ENCODE results near the gene F2RL3. TPM values are rescaled to one million over a fixed set of nuclear protein-coding genes. Genes with fewer than 3 reads are reported as not detected.

Gene F2RL3
- polyA plus RNA-seq, 2 donors, result 0.31 to 1.5 TPM

DNA sequence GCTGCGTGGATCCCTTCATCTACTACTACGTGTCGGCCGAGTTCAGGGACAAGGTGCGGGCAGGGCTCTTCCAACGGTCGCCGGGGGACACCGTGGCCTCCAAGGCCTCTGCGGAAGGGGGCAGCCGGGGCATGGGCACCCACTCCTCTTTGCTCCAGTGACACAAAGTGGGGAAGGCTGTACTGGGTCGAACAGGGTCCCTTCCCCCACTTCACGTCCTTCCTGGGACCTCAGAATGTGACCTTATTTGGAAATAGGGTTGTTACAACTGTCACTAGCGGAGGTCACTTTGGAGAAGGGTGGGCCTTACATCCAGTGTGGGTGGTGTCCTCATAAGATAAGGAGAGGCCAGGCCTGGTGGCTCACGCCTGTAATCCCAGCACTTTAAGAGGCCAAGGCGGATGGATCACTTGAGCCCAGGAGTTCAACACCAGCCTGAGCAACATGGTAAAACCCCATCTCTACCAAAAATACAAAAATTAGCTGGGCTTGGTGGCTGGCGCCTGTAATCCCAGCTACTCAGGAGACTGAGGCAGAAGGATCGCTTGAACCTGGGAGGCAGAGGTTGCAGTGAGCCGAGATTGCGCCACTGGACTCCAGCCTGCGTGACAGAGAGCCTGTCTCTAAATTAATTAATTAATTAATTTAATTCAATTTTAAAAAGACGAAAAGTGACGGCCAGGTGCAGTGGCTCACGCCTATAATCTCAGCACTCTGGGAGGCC, 1.8 kb downstream of the F2RL3 start:
- Histone ChIP-seq H3K36me3 (ENCODE audit: control insufficient read depth in 2 of 2, insufficient read depth in 2 of 2, low read length in 1 of 2) (no peaks in the 10 kb centered on the region), H3K27ac (ENCODE audit: low read depth in 2 of 2, low read length in 1 of 2) (no peak overlapping the region), H3K4me1 (ENCODE audit: control insufficient read depth in 2 of 2, insufficient read depth in 2 of 2, low read length in 1 of 2) (no peaks in the 10 kb centered on the region), H3K9me3 (ENCODE audit: control insufficient read depth in 2 of 2, insufficient read depth in 1 of 2, low read depth in 1 of 2, low read length in 1 of 2) (no peaks in the 10 kb centered on the region), H3K27me3 (ENCODE audit: control insufficient read depth in 1 of 2, insufficient read depth in 2 of 2, low read length in 2 of 2) (no peaks in the 10 kb centered on the region), H3K4me3 (ENCODE audit: low read depth in 1 of 2, low read length in 2 of 2) (no peak overlapping the region)
- 87 to 88% methylated on average over 24 of the region's 24 CpGs for WGBS, 2 donors

DNA sequence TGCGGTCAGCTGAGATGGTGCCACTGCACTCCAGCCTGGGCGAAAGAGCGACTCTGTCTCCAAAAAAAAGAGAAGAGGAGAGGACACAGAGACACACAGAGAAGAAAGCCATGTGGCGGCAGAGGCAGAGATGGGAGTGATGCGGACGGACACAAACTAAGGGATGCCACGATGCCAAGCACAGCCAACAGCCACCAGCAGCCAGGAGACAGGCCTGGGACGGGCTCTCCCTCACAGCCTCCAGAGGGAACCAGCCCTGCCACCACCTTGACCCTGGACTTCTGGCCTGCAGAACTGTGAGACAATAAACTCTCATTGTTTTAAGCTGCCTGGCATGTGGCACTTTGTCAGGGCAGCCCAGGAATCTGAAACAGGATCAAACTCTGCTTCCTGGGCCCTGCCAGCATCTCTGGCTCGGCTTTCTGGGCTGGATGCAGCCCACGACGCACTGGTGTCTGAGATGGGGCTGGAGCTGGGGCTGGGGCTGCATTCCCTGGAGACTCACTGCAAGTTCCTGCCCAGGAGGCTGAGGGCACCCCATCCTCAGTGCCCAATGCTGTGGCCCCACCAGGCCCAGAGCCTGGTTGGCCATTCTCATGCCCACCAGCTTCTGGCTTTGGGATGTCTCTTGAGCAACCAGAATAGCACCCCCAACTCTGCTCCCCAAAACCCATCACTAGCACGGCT, 3.0 kb downstream of the F2RL3 start:
- Histone ChIP-seq H3K36me3 (ENCODE audit: control insufficient read depth in 2 of 2, insufficient read depth in 2 of 2, low read length in 1 of 2) (no peaks in the 10 kb centered on the region), H3K4me3 (ENCODE audit: low read depth in 1 of 2, low read length in 2 of 2) (no peak overlapping the region), H3K4me1 (ENCODE audit: control insufficient read depth in 2 of 2, insufficient read depth in 2 of 2, low read length in 1 of 2) (peaks cover 6 to 7% of the 10 kb centered on the region in 2 donors), H3K9me3 (ENCODE audit: control insufficient read depth in 2 of 2, insufficient read depth in 1 of 2, low read depth in 1 of 2, low read length in 1 of 2) (no peaks in the 10 kb centered on the region), H3K27ac (ENCODE audit: low read depth in 2 of 2, low read length in 1 of 2) (no peak overlapping the region), H3K27me3 (ENCODE audit: control insufficient read depth in 1 of 2, insufficient read depth in 2 of 2, low read length in 2 of 2) (no peaks in the 10 kb centered on the region)
- 87 to 96% methylated on average over 12 of the region's 12 CpGs for WGBS, 2 donors

DNA sequence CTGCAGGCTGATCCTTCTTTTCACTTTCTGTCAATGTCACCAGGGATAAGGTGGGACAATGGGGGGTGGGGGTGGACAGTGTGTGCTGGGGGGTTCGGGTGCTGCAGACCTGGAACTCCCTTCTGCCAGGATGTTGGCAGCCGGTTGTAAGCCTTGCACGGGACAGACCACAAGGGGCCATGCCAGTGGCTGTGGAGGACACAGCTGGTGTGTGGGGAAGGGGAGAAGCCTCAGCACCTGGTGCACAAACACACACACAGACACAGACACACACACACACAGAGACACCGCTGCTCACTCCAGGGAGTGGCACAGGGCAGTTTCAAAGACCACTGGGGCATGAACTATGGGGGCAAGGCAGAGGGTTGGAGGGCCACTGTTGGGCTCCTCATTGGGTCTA, 3.6 kb downstream of the F2RL3 start:
- Histone ChIP-seq H3K9me3 (ENCODE audit: control insufficient read depth in 2 of 2, insufficient read depth in 1 of 2, low read depth in 1 of 2, low read length in 1 of 2) (no peaks in the 10 kb centered on the region), H3K4me3 (ENCODE audit: low read depth in 1 of 2, low read length in 2 of 2) (no peak overlapping the region), H3K27me3 (ENCODE audit: control insufficient read depth in 1 of 2, insufficient read depth in 2 of 2, low read length in 2 of 2) (no peaks in the 10 kb centered on the region), H3K4me1 (ENCODE audit: control insufficient read depth in 2 of 2, insufficient read depth in 2 of 2, low read length in 1 of 2) (peaks cover 6 to 7% of the 10 kb centered on the region in 2 donors), H3K36me3 (ENCODE audit: control insufficient read depth in 2 of 2, insufficient read depth in 2 of 2, low read length in 1 of 2) (no peaks in the 10 kb centered on the region), H3K27ac (ENCODE audit: low read depth in 2 of 2, low read length in 1 of 2) (no peak overlapping the region)
- WGBS, 2 donors, result 47 to 61% methylated on average over 4 of the region's 4 CpGs

DNA sequence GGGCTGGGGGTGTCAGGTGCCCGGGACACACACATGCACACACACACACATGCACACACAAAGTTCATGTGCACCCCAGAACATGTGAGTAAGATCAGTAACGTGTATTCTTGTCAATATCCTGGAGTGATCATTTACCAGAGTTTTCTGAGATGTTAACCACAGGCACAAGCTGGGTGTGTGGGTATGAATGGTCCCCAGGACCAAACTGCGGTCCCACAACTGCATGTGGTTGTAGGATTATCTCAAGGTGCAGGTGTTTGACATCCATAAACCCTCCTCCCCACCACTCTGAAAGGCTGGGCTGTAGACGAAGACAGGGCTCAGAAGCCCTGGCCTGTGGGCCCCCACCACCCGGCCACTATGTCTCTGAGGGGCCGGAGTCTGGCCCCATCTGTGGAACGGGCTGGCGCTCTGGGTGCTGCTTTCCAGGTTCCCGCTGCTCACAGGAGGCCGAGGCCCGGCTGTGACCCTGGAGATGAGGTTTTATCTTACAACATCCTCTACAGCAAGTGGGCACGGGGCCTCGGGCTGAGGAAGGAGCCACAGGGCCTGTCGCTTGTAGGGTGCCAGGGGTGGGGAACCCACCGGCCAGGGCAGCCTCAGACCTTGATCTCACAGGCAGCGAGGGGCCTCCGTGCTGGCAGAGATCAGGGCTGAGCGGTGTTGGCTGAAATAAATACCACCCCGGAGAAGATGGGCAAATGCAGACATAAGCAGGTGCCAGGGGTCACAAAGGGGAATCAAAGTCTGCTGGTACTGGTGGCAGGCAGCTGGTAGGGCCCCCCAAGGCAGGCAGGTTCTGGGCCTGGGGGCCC, 4.3 kb downstream of the F2RL3 start:
- Histone ChIP-seq H3K27ac (ENCODE audit: low read depth in 2 of 2, low read length in 1 of 2) (no peak overlapping the region), H3K36me3 (ENCODE audit: control insufficient read depth in 2 of 2, insufficient read depth in 2 of 2, low read length in 1 of 2) (no peaks in the 10 kb centered on the region), H3K4me3 (ENCODE audit: low read depth in 1 of 2, low read length in 2 of 2) (no peak overlapping the region), H3K4me1 (ENCODE audit: control insufficient read depth in 2 of 2, insufficient read depth in 2 of 2, low read length in 1 of 2) (peaks cover 6 to 7% of the 10 kb centered on the region in 2 donors), H3K9me3 (ENCODE audit: control insufficient read depth in 2 of 2, insufficient read depth in 1 of 2, low read depth in 1 of 2, low read length in 1 of 2) (no peaks in the 10 kb centered on the region), H3K27me3 (ENCODE audit: control insufficient read depth in 1 of 2, insufficient read depth in 2 of 2, low read length in 2 of 2) (no peaks in the 10 kb centered on the region)
- 79 to 83% methylated on average over 19 of the region's 19 CpGs for WGBS, 2 donors

DNA sequence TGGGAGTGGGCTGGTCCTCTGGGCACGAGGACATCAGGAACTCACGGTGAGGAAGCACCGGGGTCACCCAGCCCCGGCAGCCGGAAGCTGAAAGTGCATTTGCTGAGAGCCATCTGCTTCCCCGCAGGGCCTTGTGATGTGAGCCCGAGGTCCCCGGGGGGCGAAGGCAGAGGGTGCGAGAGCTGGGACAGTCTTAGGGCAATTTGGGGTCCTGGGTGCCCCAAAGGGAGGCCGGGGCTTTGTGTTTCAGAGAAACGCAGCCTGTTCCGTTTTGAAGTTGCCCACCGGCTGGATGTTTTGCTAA, 4.8 kb downstream of the F2RL3 start:
- Histone ChIP-seq H3K36me3 (ENCODE audit: control insufficient read depth in 2 of 2, insufficient read depth in 2 of 2, low read length in 1 of 2) (no peaks in the 10 kb centered on the region), H3K9me3 (ENCODE audit: control insufficient read depth in 2 of 2, insufficient read depth in 1 of 2, low read depth in 1 of 2, low read length in 1 of 2) (no peaks in the 10 kb centered on the region), H3K27me3 (ENCODE audit: control insufficient read depth in 1 of 2, insufficient read depth in 2 of 2, low read length in 2 of 2) (no peaks in the 10 kb centered on the region), H3K27ac (ENCODE audit: low read depth in 2 of 2, low read length in 1 of 2) (no peak overlapping the region), H3K4me1 (ENCODE audit: control insufficient read depth in 2 of 2, insufficient read depth in 2 of 2, low read length in 1 of 2) (peaks cover 6 to 7% of the 10 kb centered on the region in 2 donors), H3K4me3 (ENCODE audit: low read depth in 1 of 2, low read length in 2 of 2) (no peak overlapping the region)
- 50 to 56% methylated on average over 14 of the region's 14 CpGs for WGBS, 2 donors

DNA sequence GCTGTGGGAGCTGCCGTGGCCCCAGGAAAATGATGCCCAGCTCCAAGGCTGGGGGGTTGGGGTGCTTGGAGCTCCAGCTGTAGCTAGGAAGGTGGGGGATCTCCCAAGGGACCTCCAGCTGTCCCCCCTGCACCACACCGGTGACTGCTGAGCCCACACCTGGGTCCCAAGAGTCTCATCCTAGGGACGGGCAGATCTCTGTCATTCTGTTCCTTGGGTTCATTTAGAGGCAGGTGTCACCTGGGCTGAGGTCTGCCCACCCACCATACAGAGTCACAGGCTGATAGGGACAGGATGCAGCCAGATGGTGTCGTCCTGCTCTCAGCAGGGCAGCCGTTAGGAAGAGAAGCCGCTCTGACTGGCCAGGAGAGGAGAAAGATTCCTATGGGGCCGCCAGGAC, 5.3 kb downstream of the F2RL3 start:
- 77 to 83% methylated on average over 7 of the region's 7 CpGs for WGBS, 2 donors
- Histone ChIP-seq H3K4me3 (ENCODE audit: low read depth in 1 of 2, low read length in 2 of 2) (no peak overlapping the region), H3K27me3 (ENCODE audit: control insufficient read depth in 1 of 2, insufficient read depth in 2 of 2, low read length in 2 of 2) (no peaks in the 10 kb centered on the region), H3K4me1 (ENCODE audit: control insufficient read depth in 2 of 2, insufficient read depth in 2 of 2, low read length in 1 of 2) (peaks cover 6 to 7% of the 10 kb centered on the region in 2 donors), H3K9me3 (ENCODE audit: control insufficient read depth in 2 of 2, insufficient read depth in 1 of 2, low read depth in 1 of 2, low read length in 1 of 2) (no peaks in the 10 kb centered on the region), H3K36me3 (ENCODE audit: control insufficient read depth in 2 of 2, insufficient read depth in 2 of 2, low read length in 1 of 2) (no peaks in the 10 kb centered on the region), H3K27ac (ENCODE audit: low read depth in 2 of 2, low read length in 1 of 2) (no peak overlapping the region)

DNA sequence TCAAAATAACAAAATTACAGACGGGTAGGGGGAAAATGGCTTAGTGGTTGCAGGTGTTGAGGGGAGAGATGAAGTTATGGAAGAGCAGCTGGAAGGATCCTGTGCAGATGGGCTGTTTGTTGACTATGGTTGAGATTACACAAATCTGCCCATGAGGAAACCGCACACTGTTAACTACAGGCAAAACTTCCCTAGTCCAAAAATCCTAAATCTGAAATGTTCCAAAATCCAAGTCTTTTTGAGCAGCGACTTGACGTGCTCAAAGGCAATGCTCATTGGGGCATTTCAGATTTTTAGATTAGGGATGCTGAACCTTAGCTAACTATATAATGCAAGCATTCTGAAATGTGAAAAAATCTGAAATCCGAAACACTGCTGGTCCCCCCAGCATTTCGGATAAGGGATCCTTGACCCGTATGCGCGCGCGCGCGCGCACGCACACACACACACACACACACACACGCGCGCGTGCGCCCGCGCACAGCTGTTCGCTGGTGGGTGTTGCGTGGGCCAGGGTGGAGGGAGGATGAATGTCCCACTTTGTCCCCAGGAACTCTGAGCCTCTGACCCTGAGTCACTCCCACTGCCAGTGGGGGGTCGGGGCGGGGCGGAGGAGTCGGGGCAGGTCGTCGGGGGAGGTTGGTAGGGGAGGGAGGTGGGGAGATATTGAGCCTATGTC, 6.8 kb downstream of the F2RL3 start:
- no peaks in the 10 kb centered on the region for H3K36me3 ChIP-seq (ENCODE audit: control insufficient read depth in 2 of 2, insufficient read depth in 2 of 2, low read length in 1 of 2)
- peak overlapping the region in 1 of 2 donors; percentile 44 for H3K4me3 ChIP-seq (ENCODE audit: low read depth in 1 of 2, low read length in 2 of 2)
- 51 to 55% methylated on average over 30 of the region's 30 CpGs for WGBS, 2 donors
- no peak overlapping the region for H3K27ac ChIP-seq (ENCODE audit: low read depth in 2 of 2, low read length in 1 of 2)
- no peaks in the 10 kb centered on the region for H3K9me3 ChIP-seq (ENCODE audit: control insufficient read depth in 2 of 2, insufficient read depth in 1 of 2, low read depth in 1 of 2, low read length in 1 of 2)
- peaks cover 6 to 7% of the 10 kb centered on the region in 2 donors for H3K4me1 ChIP-seq (ENCODE audit: control insufficient read depth in 2 of 2, insufficient read depth in 2 of 2, low read length in 1 of 2)
- H3K27me3 ChIP-seq (ENCODE audit: control insufficient read depth in 1 of 2, insufficient read depth in 2 of 2, low read length in 2 of 2), result no peaks in the 10 kb centered on the region

DNA sequence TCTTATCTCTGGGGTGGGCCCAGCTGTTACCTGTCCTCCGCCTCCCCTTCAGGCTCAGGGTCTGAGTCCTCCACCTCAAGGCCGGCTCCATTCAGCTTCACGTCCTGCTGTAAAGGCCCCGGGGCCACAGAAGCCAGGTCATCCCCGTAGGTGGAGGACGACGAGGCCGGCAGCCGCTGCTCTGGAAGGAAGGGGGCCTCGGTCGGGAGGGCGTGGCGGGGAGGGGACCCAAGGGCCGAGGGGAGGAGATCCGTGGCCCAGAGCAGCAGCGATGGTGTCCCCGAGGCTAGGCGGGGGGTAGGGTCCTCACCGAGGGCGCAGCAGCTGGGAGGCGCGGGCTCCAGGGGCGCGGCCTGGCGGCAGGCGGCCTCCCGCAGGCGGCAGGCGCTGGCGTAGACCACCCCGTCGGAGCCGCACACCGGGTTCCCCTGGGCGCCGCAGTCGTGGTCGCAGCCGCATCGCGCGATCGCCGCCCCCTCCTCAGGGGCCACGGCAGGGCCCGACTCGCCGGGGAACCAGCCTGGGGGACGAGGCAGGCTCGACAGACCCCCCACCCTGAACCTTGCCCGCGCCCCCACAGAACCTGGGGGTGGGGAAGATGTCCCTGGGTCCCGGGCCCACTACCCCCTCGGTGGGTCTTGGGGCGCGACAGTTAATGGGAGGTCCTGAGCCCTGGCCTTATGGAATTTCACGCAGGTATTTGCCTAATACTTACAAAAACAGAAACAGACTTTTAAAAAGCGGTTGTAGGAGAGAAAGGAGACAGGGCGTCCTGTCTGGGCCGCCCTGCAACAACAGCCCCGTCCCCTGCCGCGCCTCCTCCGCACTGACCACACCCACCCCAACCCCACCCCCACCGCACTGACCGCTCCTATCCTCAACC, 7.6 kb downstream of the F2RL3 start:
- WGBS, 2 donors, result 3% methylated on average over 48 to 66 of the region's 66 CpGs
- Histone ChIP-seq H3K9me3 (ENCODE audit: control insufficient read depth in 2 of 2, insufficient read depth in 1 of 2, low read depth in 1 of 2, low read length in 1 of 2) (no peaks in the 10 kb centered on the region), H3K27me3 (ENCODE audit: control insufficient read depth in 1 of 2, insufficient read depth in 2 of 2, low read length in 2 of 2) (no peaks in the 10 kb centered on the region), H3K36me3 (ENCODE audit: control insufficient read depth in 2 of 2, insufficient read depth in 2 of 2, low read length in 1 of 2) (no peaks in the 10 kb centered on the region), H3K4me1 (ENCODE audit: control insufficient read depth in 2 of 2, insufficient read depth in 2 of 2, low read length in 1 of 2) (peaks cover 6 to 7% of the 10 kb centered on the region in 2 donors), H3K27ac (ENCODE audit: low read depth in 2 of 2, low read length in 1 of 2) (peak overlapping the region; percentile 51 to 63), H3K4me3 (ENCODE audit: low read depth in 1 of 2, low read length in 2 of 2) (peak overlapping the region; percentile 44)

All from esophagus (tissue), 2 donors.